Stimulated activated CD4-positive, alpha-beta T cell treated with anti-CD3 and anti-CD28 coated beads, Interleukin-12 subunit alpha, Interleukin-12 subunit beta, amount 100 ng/mL, for 48 hours (primary cell): Measurements from ENCODE around the gene DNAJB9.
A peak's percentile ranks its signal among the peaks of the same experiment; 100 is the strongest.

ENCODE experiments used
- DNase-seq, 3 donors: peaks; one replicate each; pipeline ENCODE4 v3.0.0-alpha.2; 2020; ENCODE audit warnings: low read depth in 2 of 3, low spot score in 1 of 3

The DNAJB9 gene

DNA sequence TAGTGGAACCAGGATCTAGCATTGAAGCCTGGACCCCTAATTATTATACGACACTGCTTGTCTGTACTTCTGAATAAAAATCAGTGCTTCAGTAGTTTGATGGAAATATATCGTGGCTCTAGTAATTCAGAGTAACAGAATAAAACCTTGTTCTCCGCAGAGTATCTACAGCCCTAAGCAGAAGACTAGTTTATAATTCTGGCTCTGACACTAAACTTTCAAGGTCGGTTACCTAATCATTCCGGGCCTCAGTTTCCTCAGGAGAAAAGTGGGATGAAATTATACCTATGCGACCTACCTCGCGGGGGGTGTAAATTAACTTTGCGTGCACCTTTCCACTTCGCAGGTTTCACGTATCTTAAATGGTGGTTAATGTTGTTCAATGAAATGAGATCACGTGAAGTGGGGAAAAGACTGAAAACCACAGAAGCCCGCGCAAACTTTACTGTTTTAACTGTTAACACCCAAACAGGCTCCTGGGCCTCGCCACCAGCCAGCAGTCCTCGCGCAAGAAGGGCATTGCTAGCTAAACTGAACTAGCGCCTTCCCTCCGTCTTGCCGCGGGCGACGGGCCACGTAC lies 783 bp upstream of the DNAJB9 start:
- DNase-seq, result no peak

DNA sequence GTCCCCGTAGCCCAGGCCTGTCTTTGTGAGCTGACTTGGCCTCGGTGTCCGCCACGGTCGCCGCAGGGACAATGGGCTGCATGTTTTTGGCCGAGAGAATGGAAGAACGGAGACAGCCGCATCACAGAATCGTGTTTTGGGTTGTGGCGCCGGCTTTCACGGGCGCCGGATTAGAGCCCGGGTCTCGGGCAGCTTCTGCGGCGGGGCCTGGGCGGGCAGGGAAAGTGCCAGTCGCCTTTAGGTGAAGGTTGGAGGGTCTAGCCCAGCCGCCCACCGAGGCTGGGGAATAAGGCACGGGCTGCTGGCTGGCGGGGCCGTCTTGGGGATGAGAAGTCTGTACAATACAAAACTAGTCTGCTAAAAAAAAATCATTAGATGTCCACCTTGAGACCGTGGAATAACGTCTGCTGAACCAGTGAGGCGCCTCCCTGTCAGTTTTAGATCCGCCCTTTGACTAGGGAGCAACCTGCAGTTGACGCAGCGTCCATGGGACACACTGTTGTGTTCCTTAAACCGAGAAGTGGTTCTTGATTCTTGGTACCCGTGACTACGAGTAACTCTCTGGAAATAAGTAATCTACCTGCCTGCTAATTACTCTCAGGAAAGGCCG lies 577 bp downstream of the DNAJB9 start:
- peak; percentile 9 to 37 (median 23) for DNase-seq

DNA sequence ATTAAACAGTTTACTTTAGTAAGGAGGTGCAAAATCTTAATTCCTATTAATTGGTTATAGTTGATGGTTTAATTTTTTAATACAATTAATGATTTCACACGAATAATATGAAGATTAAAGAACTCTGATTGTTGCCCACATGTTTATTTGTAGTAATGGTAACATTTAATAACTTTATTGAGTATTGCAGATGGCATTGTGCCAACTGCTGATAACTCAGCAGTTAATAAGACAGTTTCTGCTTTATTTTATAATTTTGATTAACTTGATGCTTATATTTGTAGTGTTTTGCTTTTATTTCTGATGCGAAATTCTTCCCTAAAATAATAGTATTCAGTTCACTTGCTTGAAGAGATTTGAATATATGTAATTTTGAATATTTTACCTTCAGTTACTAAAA lies 2.8 kb downstream of the DNAJB9 start:
- no peak for DNase-seq

DNA sequence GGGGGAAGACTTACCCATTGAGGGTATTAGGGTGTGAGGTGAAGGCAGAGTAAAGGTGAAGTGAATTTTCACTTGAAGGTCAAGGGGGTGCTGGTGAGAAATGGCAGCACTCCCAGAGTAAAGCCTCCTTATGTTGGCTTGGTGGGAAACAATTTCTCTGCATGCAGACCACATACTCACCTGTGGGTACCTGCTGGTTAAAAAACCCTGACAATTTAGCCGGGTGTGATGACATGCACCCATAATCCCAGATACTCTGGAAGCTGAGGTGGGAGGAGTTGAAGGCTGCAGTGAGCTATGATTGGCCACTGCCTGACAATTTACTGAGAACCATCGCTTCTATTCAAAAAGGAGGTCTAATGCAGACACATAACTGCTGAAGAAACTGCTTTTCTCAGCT lies 5.5 kb downstream of the DNAJB9 start:
- DNase-seq, result no peak

DNA sequence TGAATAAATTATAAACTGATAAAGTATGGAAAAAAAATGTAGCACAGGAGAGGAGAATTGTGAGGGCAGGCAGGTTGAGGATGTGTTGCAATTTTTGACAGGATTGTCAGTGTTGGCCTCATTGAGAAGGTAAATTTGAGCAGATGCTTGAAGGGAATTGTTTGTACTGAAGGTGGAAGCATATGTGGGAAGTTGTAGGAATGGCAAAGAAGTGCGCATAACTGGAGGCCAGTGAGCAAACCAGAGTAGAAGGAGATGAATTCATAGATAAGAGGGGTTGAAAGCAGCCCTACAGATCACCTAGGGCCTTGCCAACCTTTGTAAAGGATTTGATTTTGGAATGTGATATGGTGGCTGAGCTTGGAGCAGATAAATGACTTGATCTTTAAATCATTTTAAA lies 6.4 kb downstream of the DNAJB9 start:
- DNase-seq, result no peak

DNA sequence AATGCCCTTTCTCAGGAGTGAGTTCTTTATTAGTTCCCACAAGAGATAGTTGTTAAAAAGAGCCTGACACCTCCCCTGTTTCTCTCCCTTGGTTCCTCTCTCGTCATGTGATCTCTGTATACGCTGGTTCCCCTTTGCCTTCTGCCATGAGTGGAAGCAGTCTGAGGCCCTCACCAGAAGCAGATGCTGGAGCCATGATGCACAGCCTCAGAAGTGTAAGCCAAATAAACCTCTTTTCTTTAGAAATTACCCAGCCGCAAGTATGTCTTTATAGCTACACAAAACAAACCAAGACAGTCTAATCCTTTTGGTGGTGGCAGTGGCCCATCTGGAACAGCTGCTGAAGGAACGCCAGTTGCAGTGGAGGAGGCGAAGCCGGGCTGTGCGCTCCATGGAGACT lies 9.3 kb downstream of the DNAJB9 start:
- DNase-seq, result no peak

DNA sequence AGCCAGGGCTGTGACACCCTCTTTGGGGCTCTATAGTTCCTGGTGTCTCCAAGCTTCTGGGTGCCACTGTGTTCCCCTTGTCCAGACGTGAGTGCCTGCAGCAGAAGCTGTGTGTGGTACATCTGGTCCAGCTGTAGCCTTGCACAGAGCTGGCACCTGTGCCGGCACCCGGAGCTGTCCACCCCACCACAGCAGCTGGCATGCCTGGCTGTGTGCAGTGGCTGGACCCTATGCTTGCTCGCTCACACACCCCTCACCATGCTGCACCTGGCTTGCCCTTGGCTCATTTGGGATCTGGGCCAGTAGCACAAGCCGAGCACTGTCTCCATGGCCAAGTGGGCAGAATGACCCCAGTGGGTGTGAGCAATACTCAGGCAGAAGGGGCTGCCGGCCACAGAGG lies 10.6 kb downstream of the DNAJB9 start:
- no peak for DNase-seq

DNA sequence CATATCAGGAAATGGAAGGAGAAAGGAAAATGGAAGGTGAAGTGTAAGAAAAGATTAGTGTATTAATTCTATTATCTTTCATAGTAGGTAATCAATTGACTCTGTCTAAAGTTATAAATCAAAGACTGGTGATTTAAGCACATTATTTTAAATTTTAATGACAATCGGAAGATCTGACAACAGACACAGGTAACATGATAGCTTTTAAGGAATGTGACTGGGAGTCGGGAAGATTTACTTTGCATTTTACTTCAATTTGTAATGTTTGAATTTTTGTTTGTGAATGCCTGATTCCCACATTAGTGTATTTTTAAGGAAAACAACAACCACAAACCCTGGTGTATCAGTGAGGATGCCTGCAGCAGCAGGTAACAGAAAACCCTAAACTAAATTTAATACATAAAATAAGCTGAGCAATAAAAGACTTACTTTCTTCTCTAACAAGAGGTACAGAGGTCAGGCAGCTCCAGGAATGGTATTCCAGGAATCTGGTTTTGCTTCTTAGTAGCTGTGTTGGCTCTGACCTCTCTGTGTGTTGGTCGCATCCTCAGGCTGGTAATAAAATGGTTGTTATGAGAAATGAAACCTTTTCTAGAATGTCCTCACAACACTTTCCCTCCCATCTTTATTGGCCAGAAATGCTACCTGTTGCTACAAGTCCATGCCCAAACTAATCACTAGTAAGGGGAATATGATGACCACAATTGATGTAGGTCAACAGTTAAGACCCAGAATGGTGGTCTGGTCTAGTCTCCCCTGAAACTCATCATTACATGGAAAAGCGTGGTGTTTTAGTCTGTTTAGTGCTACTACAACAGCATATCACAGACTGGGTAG lies 12.2 kb downstream of the DNAJB9 start:
- DNase-seq, result no peak

DNA sequence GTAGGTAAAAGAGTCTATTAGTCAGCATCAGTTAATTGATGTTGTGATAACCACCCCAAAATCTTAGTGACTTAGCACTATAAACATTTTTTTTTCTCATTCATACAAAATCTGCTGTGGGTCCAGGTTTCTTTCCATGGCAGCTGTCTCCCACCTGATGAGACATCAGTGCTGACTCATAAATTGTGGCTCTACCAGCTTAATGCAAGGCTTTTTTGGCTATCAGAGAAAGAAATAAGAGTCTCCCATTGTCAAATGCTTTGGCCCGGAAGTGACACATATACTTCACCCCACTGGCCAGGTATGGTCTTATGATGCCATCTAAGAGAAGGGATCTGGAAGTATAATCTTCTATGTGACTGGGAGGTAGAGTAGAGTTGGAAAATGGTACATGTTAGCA lies 14.5 kb downstream of the DNAJB9 start:
- DNase-seq, result no peak

DNA sequence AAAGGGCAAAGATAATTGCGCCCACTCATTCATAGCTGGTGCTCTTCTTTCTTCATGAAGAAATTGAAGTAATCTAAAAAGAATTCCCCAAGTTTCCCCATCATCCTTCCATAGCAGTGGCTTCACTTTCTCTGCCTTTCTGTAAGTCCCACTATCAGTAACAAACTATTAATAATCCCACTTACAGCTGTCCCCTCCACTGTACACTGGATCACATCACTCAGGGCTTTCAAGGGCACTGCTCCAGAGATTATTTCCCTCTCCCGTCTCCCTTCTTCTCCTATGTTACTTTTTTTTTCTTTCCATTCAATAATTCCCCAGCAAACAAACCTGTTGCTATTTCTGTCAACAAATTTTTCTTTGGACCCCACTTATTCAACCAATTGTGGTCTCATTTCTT lies 16.2 kb downstream of the DNAJB9 start:
- no peak for DNase-seq

DNA sequence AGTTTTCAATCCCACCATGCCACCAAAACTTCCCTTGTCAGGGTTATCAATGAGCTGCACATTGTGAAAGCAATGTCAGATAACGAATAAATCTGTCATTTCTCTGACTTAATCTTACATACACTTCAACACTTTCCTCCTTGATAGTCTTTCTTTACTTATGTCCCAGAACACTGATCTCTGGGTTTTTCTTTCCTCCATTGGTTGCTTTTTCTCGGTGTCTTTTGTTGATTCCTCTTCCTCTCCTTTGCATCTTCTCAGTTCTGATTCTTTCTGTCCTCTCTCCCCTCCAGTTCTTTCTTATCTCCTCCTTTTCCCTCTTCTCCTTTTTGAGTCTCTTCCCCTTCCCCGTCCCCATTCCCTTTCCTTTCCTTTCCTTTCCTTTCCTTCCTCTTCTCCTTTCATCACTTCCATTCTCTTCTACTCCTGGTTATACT lies 16.6 kb downstream of the DNAJB9 start:
- DNase-seq, result no peak

DNA sequence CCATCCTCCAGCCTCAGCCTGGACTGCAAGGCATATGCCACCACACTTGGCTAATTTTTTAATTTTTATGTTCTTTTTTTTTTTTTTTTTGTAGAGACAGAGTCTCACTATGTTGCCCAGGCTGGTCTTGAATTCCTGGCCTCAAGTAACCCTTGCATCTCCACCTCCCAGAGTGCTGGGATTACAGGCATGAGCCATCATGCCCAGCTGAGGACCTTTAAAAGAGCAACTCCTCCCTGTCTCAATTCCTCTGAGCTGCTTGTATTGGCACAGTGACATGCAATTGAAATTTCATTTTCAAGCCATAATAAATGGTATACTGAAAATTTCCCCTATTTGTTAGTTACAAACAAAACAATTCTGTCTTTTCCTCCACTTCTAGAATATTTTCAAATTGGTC lies 19.5 kb downstream of the DNAJB9 start:
- DNase-seq, result no peak

DNA sequence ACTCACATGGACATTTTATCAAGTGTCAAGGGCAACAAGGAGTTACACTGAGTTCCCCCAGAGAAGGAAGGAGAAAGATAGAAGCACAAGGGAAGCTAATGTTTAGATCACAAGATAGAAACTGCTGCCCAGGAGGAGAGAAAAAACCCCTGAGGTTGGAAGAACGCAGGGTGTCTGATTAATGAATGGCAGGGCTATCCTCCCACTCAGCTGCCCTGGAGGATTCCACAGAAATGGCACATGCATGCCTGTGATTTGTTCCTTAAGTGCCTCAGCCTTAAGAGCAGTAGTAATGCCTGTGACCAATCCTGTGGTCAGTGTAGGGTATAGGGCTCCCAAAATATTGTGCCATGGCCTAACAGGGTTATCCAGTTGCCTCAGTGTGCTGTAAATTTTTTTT lies 20.2 kb downstream of the DNAJB9 start:
- no peak for DNase-seq

DNA sequence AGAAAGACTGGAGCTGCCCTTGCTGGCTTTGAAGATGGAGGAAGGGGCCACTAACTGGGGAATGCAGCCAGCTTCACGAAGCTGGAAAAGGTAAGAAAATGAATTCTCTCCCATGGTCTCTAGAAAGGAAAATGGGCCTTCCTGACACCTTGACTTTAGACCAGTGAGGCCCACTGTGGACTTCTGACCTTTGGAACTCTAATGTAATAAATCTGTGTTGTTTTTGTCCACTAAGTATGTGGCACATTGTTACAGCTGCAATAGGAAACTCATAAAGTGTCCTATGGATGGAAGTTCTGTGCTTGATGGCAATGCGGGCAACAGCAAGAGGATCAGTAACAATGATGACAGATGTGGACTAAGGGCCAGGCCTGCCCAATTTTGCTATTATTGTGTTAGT lies 20.9 kb downstream of the DNAJB9 start:
- DNase-seq, result no peak

DNA sequence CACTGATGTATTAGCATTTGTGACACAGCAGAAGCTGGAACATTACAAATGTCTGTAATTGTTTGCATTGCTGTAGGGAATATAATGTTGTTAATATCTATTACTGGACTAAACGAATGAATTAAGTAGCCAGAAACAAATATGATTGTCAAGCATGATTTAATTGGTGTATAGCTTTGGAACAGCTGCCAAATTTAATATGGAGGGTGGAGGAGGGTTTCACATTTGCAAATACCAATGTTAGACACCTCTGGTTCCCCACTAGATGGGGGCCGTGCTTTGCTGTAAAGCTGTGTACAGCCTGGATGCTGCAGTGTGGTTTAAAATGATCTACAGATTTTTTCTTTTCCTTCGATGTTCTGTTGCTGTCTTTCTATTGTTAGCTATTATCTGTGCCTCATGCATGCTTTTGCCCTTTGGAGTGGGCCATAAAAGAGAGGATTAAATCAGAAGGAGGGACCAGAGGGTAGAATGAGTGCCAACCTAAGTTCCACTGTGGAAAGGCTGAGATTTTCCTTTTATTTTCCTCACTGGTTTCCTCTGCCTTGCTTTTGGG lies 23.1 kb downstream of the DNAJB9 start:
- DNase-seq, result no peak

DNA sequence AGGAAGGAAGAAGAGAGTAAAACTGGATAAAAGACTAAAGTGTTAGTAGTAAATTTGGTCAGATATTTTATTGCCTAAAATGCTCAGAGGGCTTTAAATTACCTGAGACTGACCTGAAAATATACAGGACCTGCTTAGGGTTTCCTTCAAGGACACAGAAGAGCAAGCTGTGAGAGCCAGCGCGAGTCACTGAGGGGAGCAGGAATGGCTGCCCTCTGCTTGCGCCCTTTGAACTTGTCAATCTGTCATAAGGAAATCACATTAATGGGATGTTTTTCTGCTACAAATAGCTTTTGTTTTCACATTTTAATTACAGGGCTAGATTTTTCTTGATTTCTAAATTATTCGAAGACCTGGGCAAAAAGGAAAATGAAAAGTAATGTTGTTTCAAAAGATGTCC lies 26.9 kb downstream of the DNAJB9 start:
- no peak for DNase-seq

DNA sequence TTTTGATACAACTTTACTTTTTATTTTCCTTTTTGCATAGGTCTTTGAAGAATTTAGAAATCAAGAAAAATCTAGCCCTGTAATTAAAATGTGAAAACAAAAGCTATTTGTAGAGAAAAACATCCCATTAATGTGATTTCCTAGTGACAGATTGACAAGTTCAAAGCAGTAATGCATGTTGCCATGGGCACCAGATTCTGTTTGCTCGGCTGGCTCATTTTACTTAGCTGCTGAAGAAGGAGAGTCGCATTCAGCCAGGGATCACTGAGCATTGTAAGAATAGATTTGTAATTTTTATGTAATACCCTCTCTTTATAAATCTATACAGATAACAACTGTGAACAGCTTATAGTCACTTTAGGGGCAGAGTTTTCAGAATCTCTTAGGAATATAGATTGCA lies 28.5 kb downstream of the DNAJB9 start:
- no peak for DNase-seq

DNA sequence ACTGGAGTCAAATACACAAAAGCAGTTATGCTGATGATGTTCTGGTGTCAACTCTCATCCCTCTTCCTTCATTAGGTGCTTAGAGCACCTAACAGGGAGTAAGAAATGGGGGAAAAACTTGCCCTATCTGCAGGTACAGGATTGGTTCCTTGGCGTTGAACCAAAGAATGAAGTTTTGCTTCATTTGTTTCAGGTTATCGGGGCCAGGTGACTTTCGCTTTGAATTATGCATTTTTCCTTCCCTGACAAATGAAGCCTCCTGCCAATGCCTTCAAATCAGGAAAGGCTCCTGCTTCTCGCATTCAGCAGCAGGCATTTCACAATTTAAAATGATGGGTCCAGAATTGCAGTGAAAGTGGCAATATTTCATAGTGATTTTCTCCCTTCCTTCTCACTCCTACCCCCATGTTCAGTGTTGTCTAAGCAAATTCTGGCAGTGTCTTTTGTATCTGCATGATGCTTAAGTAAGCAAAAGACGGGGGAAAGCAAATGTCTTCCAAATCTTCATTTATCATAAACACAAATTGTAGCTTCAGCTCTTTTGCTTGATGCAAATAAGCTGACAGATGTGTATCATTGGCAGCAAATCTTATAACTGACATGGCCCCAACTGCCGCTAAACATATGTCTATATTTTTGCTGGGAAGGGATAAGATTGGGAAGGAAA lies 29.4 kb downstream of the DNAJB9 start:
- no peak for DNase-seq

DNA sequence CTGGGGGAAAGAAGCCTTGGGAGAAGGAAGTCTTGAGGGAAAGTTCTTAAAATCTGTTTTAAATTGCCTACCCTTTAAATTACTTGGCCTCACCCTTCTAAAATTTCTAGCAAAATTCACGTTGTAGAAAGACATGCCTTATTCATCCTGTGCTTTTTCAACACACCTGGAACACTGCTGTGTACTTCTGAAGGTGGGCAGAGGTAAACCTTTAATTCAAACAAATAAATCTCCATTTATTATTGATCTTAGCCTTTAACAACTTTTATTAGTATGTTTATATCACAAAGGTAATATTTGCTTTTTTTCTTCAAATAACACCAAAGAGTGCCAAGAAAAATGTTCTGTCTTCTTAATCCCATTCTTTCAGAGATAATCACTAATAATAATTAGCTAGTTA lies 30.7 kb downstream of the DNAJB9 start:
- no peak for DNase-seq

DNA sequence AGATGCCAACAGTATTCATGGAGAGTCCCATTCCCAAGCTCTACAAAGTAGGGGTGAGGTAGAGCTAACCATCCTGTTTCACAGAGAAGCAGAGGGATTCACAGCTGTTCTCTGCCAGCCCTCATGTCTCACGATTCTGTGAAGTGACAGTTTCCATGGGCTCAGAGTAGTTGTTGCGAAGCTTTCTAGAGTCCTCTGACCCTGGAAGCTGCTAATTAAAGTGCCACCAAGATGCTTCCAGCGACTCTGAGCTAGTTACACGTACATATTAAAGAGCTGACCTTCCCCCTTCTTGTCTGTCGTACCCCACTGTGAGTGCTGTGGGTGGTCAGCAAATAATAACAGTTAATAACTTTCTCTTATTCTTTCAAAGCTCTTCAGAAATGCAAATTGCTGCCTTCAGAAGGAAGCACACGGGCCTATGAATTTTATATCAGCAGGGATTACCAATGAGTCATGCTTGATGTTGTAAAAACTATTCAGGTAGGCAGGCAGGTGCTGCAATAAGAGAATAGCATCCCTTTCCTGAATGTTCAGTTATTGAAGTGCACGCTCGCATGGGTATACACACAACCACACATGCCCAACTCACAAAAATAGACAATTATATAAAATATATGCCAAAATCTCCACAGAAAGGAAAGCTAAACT lies 34.1 kb downstream of the DNAJB9 start:
- DNase-seq, result no peak
